Choroid plexus epithelial cell (primary cell): ENCODE data around the gene CDKN2B-AS1.

ENCODE experiments used
- DNase-seq: peaks from one replicate; pipeline ENCODE4 v3.0.0-alpha.2; 2010; ENCODE audit warnings: low read depth
- H3K4me3 ChIP-seq: 2 replicates; pipeline ENCODE4 v1.5.1; 2011; ENCODE audit warnings: low read depth, mild to moderate bottlenecking, control low read depth, low read length, moderate library complexity
- CTCF ChIP-seq: conservative IDR thresholded peaks from 2 replicates; pipeline ENCODE4 v1.5.1; 2011; ENCODE audit warnings: low read depth, mild to moderate bottlenecking, control low read depth, inconsistent platforms, low read length, moderate library complexity

CDKN2B-AS1 gene

GRCh38 chr9:22108581-22109370 lies 114.2 kb downstream of the CDKN2B-AS1 start:
- no peak for DNase-seq
- H3K4me3 ChIP-seq: no peak overlapping the region
- TF ChIP-seq CTCF: no peak

GRCh38 chr9:22111176-22111953 lies 116.8 kb downstream of the CDKN2B-AS1 start:
- TF ChIP-seq CTCF: no peak
- no peak overlapping the region for H3K4me3 ChIP-seq
- DNase-seq: no peak

GRCh38 chr9:22111954-22112247 lies 117.3 kb downstream of the CDKN2B-AS1 start:
- TF ChIP-seq CTCF: no peak
- peak; percentile 79 for DNase-seq
- no peak overlapping the region for H3K4me3 ChIP-seq

GRCh38 chr9:22112870-22113821 lies 118.6 kb downstream of the CDKN2B-AS1 start:
- no peak overlapping the region for H3K4me3 ChIP-seq
- TF ChIP-seq CTCF: no peak
- DNase-seq: no peak

GRCh38 chr9:22114956-22115355 lies 120.4 kb downstream of the CDKN2B-AS1 start:
- TF ChIP-seq CTCF: no peak
- H3K4me3 ChIP-seq: no peak overlapping the region
- DNase-seq: peak; percentile 45

- no peak overlapping the region for H3K4me3 ChIP-seq
- no peak for TF ChIP-seq CTCF
- DNase-seq: no peak
Measured at GRCh38 chr9:22116758-22117157, 122.2 kb downstream of the CDKN2B-AS1 start.
